ENCODE results near the gene CHRNB1.
A peak's percentile ranks its signal among the peaks of the same experiment; 100 is the strongest.

Gene CHRNB1

GRCh38 chr17:7404737-7405349, 40.0 kb upstream of the CHRNB1 start:
- peak overlapping the region; percentile 65 for H3K4me3 ChIP-seq (replicated peaks; ENCODE audit: low read depth, low read length)
- no peak for TF ChIP-seq CTCF (IDR thresholded peaks at IDR 0.05; ENCODE audit: low read depth, low read length, missing control alignments)
- DNase-seq (ENCODE audit: extremely low read depth, low read depth) = no peak

- H3K4me3 ChIP-seq (replicated peaks; ENCODE audit: low read depth, low read length) = peak overlapping the region; percentile 65
- DNase-seq (ENCODE audit: extremely low read depth, low read depth) = no peak
- no peak for TF ChIP-seq CTCF (IDR thresholded peaks at IDR 0.05; ENCODE audit: low read depth, low read length, missing control alignments)
These were observed 39.3 kb upstream of the CHRNB1 start for GRCh38 chr17:7405350-7406234.

GRCh38 chr17:7406235-7406825, 38.5 kb upstream of the CHRNB1 start:
- TF ChIP-seq CTCF (IDR thresholded peaks at IDR 0.05; ENCODE audit: low read depth, low read length, missing control alignments) = no peak
- DNase-seq (ENCODE audit: extremely low read depth, low read depth) = no peak
- H3K4me3 ChIP-seq (replicated peaks; ENCODE audit: low read depth, low read length) = peak overlapping the region; percentile 65

- no peak for TF ChIP-seq CTCF (IDR thresholded peaks at IDR 0.05; ENCODE audit: low read depth, low read length, missing control alignments)
- no peak for DNase-seq (ENCODE audit: extremely low read depth, low read depth)
- H3K4me3 ChIP-seq (replicated peaks; ENCODE audit: low read depth, low read length) = no peak overlapping the region
These were observed 37.8 kb upstream of the CHRNB1 start for GRCh38 chr17:7407082-7407481.

- no peak for DNase-seq (ENCODE audit: extremely low read depth, low read depth)
- no peak within 1 kb of the TSS for H3K4me3 ChIP-seq (replicated peaks; ENCODE audit: low read depth, low read length)
These were observed 37.2 kb upstream of the CHRNB1 start, which contains the start of gene NLGN2 for GRCh38 chr17:7407485-7408251. NLGN2 (plus strand) TSS chr17:7407845; CDS start chr17:7408256, 411 bp downstream.

More at GRCh38 chr17:7407485-7408251, 37.2 kb upstream of the CHRNB1 start, which contains the start of gene NLGN2:
- no peak for TF ChIP-seq CTCF (IDR thresholded peaks at IDR 0.05; ENCODE audit: low read depth, low read length, missing control alignments)
